Natural killer cell (primary cell): ENCODE measurements around the gene PRR7. TPM values are rescaled to one million over a fixed set of nuclear protein-coding genes. Genes with fewer than 3 reads are reported as not detected.
A peak's percentile ranks its signal among the peaks of the same experiment; 100 is the strongest.

Source experiments
- ATAC-seq, 3 donors: fragments of 150-1000 bp in 2 of 3; fragments of 200-7000 bp in 1 of 3; cut with Tn5 transposase; 1 replicate in 1 of 3; 2 replicates in 2 of 3; pipeline ENCODE4 v1.10.0; 2021; ENCODE audit warnings: mild to moderate bottlenecking in 2 of 3, moderate library complexity in 2 of 3
- DNase-seq, 2 donors: peaks; one replicate each; pipeline versions ENCODE4 v3.0.0 to v3.0.0-alpha.2; 2013 to 2021; ENCODE audit warnings: mixed read lengths in 1 of 2
- H3K27ac ChIP-seq: one replicate; pipeline ENCODE4 v1.5.1; 2013; ENCODE audit warnings: mild to moderate bottlenecking, low read length
- H3K27me3 ChIP-seq: one replicate; pipeline ENCODE4 v1.6.1; 2013; ENCODE audit warnings: low read length; ENCODE audit not compliant: control insufficient read depth, insufficient read depth
- H3K36me3 ChIP-seq: one replicate; pipeline ENCODE4 v1.6.1; 2013; ENCODE audit warnings: low read length; ENCODE audit not compliant: control insufficient read depth, insufficient read depth
- H3K4me1 ChIP-seq: one replicate; pipeline ENCODE4 v1.6.1; 2013; ENCODE audit warnings: low read length; ENCODE audit not compliant: control insufficient read depth, insufficient read depth
- H3K4me3 ChIP-seq: one replicate; pipeline ENCODE4 v1.5.1; 2013; ENCODE audit warnings: low read length
- H3K9me3 ChIP-seq: one replicate; pipeline ENCODE4 v1.6.1; 2013; ENCODE audit warnings: low read length; ENCODE audit not compliant: control insufficient read depth, insufficient read depth
- H3K27ac Mint-ChIP-seq, 2 donors: one replicate each; pipeline ENCODE4 v1.8.0; 2022; ENCODE audit warnings: mild to moderate bottlenecking in 2 of 2, mixed read lengths in 2 of 2, moderate library complexity in 1 of 2
- H3K27me3 Mint-ChIP-seq, 2 donors: one replicate each; pipeline ENCODE4 v1.8.0; 2022; ENCODE audit warnings: low read depth in 2 of 2, mixed read lengths in 2 of 2
- H3K36me3 Mint-ChIP-seq: one replicate; pipeline ENCODE4 v1.8.0; 2022; ENCODE audit warnings: mixed read lengths
- H3K4me1 Mint-ChIP-seq, 2 donors: one replicate each; pipeline ENCODE4 v1.8.0; 2022; ENCODE audit warnings: mixed read lengths in 2 of 2
- H3K4me3 Mint-ChIP-seq: one replicate; pipeline ENCODE4 v1.8.0; 2022; ENCODE audit warnings: mild to moderate bottlenecking, moderate library complexity, mixed read lengths
- H3K9me3 Mint-ChIP-seq, 2 donors: one replicate each; pipeline ENCODE4 v1.8.0; 2022; ENCODE audit warnings: mixed read lengths in 2 of 2
- WGBS: methylation state at CpG from one replicate; pipeline ENCODE4 v1.1.7; 2013; ENCODE audit warnings: missing lambda C conversion rate; ENCODE audit not compliant: insufficient coverage; 5-methylcytosine and 5-hydroxymethylcytosine counted together
- intact Hi-C: fragments of 100-400 bp; cut with micrococcal nuclease; formaldehyde crosslinking; loops from one replicate; pipeline ENCODE4 v1.14.2; 2022
- total RNA-seq, 4 donors: library from RNA; stranded (reverse); fragments of 120-200 nt in 1 of 4; gene quantifications; one replicate each; pipeline versions ENCODE4 v1.2.3 to v1.2.4, GENCODE V29; 2013 to 2022
- TF ChIP-seq, protein P1 (sequence below): fragments of 200-600 bp; IDR thresholded peaks from one replicate; pipeline ENCODE4 v1.8.0; 2022; ENCODE audit warnings: antibody characterized with exemption

The PRR7 gene
- total RNA-seq, 3 donors from 2014 or later (not counting 1 experiment from before 2014, with no cell fraction given): 21.6 to 27.9 (median 23.3) TPM

DNA sequence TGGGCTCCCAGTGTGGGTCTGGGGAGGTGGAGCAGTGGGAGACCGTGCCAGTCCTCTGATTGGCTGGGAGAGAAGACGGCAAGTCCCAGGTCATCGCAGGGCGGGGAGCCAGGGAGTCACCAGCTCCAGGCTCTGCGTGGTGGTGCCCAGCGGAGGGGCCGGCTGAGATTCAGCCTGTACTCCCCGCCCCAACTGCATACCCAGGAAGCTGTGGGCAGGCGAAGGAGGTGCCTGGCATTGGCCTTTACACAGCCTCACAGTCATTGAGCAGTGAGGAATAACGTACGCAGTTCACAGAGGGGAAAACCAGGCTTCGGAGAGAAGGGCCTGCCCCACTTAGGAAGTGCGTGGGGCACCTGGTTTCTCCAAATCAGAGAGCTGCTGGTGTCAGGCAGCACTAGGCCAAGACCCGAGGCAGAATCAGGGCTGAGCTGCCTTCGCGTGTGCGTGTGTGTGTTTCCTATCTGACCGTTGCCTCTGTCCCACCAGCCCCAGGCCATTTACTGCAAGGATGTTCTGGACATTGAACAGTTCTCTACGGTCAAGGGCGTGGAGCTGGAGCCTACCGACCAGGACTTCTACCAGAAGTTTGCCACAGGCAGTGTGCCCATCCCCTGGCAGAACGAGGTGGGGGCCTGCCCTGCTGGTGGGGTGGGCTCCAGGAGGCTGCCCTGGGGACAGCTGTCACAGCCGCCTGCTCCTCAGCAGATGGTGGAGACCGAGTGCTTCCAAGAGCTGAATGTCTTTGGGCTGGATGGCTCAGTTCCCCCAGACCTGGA, 6.2 kb upstream of the PRR7 start:
- TF ChIP-seq, protein P1, sequence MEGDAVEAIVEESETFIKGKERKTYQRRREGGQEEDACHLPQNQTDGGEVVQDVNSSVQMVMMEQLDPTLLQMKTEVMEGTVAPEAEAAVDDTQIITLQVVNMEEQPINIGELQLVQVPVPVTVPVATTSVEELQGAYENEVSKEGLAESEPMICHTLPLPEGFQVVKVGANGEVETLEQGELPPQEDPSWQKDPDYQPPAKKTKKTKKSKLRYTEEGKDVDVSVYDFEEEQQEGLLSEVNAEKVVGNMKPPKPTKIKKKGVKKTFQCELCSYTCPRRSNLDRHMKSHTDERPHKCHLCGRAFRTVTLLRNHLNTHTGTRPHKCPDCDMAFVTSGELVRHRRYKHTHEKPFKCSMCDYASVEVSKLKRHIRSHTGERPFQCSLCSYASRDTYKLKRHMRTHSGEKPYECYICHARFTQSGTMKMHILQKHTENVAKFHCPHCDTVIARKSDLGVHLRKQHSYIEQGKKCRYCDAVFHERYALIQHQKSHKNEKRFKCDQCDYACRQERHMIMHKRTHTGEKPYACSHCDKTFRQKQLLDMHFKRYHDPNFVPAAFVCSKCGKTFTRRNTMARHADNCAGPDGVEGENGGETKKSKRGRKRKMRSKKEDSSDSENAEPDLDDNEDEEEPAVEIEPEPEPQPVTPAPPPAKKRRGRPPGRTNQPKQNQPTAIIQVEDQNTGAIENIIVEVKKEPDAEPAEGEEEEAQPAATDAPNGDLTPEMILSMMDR: no peak
- Mint-ChIP-seq H3K4me3 (no peak overlapping the region), H3K9me3 (no peaks in the 10 kb centered on the region), H3K36me3 (no peaks in the 10 kb centered on the region), H3K27ac (peak overlapping the region; percentile 47 to 72), H3K27me3 (no peaks in the 10 kb centered on the region), H3K4me1 (peaks cover 19 to 50% of the 10 kb centered on the region in 2 donors)
- DNase-seq: peak in 1 of 2 donors; percentile 85
- H3K27me3 ChIP-seq: no peaks in the 10 kb centered on the region
- intact Hi-C loops: no loop called here
- no peaks in the 10 kb centered on the region for H3K9me3 ChIP-seq
- H3K4me1 ChIP-seq: peaks cover 44% of the 10 kb centered on the region
- no peak overlapping the region for H3K27ac ChIP-seq
- peaks cover 73% of the 10 kb centered on the region for H3K36me3 ChIP-seq
- no peak overlapping the region for H3K4me3 ChIP-seq
- peak in 1 of 3 donors; percentile 25 for ATAC-seq
- 89% methylated on average over 24 of the region's 24 CpGs for WGBS

DNA sequence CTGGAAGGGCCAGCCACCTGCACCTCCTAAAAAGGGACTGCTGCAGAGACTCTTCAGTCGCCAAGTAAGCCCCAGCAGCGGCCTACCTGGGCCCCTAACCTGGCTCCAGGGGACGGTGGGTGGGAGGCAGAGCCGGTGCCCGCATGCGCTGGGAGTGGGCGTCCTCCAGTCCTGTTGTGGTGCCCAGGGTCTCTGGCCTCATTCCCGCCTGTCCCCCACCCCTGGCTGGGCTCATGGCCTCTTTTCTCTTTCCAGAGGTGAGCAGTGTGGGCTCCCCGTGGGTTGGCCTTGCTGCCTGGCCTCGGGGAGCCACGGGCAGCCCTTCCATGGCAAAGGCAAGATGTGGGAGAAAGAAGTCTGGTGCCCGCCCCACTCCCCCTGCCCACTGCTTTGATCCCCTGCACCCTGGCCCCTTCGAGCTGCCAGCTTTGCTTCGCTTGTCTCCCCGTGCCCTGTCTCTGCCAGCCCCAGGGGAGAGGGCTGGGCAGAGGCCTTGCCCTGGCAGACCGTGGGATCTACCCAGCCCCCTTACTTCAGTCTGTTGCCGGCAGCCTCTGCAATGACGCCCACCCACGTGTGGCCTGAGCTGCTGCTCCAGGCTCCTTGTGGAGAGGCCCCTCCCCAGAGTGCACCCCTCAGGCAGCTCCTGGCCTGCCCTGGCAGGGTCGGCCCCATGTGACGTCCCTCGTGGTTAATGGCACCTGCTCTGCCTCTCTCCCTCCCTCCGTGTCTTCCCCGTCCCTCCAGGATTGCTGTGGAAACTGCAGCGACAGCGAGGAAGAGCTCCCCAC, 5.4 kb upstream of the PRR7 start:
- TF ChIP-seq, protein P1: no peak

DNA sequence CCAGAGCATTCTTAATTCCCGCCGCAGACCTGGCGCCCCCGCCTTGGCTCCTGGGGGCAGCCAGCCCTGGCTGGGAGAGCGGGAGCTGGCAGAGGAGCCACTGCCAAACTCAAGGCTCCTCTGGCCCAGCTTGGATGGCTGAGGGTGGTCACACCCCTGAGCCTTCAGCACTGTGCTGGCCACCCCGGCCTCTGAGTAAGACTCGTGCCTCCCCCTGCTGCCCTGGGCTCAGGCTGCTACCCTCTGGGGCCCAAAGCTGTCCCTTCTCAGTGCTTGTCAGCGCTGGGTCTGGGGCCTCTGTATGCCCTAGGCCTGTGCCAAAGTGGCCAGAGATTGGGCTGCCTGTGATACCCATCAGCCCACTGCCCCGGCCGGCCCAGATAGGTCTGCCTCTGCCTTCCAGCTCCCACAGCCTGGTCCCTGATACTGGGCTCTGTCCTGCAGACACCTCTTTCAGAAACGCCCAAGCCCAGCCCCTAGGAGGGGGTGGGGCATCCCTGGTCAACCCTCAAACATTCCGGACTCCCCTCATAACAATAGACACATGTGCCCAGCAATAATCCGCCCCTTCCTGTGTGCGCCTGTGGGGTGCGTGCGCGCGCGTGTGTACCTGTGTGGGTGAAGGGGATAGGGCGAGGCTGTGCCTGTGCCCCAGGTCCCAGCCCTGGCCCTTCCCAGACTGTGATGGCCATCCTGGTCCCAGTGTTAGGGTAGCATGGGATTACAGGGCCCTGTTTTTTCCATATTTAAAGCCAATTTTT, 4.4 kb upstream of the PRR7 start:
- Mint-ChIP-seq H3K36me3 (no peaks in the 10 kb centered on the region), H3K27me3 (no peaks in the 10 kb centered on the region), H3K9me3 (no peaks in the 10 kb centered on the region), H3K4me1 (peaks cover 27 to 50% of the 10 kb centered on the region in 2 donors), H3K4me3 (no peak overlapping the region), H3K27ac (peak overlapping the region; percentile 41 to 76)
- no peaks in the 10 kb centered on the region for H3K27me3 ChIP-seq
- peaks cover 40% of the 10 kb centered on the region for H3K4me1 ChIP-seq
- no peak overlapping the region for H3K4me3 ChIP-seq
- H3K9me3 ChIP-seq: no peaks in the 10 kb centered on the region
- no peak overlapping the region for H3K27ac ChIP-seq
- DNase-seq (peak in 1 of 2 donors; percentile 6), ATAC-seq (no peak)
- TF ChIP-seq, protein P1: no peak
- H3K36me3 ChIP-seq: peaks cover 57% of the 10 kb centered on the region
- WGBS: 95% methylated on average over 19 of the region's 20 CpGs
- intact Hi-C loops: no loop called here

More for the DNA sequence above, 5.4 kb upstream of the PRR7 start:
- peaks cover 66% of the 10 kb centered on the region for H3K36me3 ChIP-seq
- no peak for DNase-seq
- H3K9me3 ChIP-seq: no peaks in the 10 kb centered on the region
- H3K4me1 ChIP-seq: peaks cover 44% of the 10 kb centered on the region
- ATAC-seq: no peak
- H3K36me3 Mint-ChIP-seq: no peaks in the 10 kb centered on the region
- intact Hi-C loops: no loop called here
- H3K27me3 Mint-ChIP-seq: no peaks in the 10 kb centered on the region
- H3K27ac ChIP-seq: no peak overlapping the region
- no peaks in the 10 kb centered on the region for H3K27me3 ChIP-seq
- no peak overlapping the region for H3K4me3 ChIP-seq
- H3K4me3 Mint-ChIP-seq: no peak overlapping the region
- no peaks in the 10 kb centered on the region for H3K9me3 Mint-ChIP-seq
- peaks cover 26 to 58% of the 10 kb centered on the region in 2 donors for H3K4me1 Mint-ChIP-seq
- H3K27ac Mint-ChIP-seq: peak overlapping the region in 1 of 2 donors; percentile 76
- 90% methylated on average over 26 of the region's 26 CpGs for WGBS
